H1 (cell line): ENCODE data around the gene NKAIN1. TPM values are rescaled to one million over a fixed set of nuclear protein-coding genes. Genes with fewer than 3 reads are reported as not detected.

Experiments used
- CTCF ChIA-PET: fragments of 300-600 bp; sonication (Branson Sonifier 250); formaldehyde crosslinking; loops from one replicate; lab custom pipeline; 2021; ENCODE audit not compliant: partially characterized antibody; lab: Charles Lee
- POLR2A ChIA-PET: fragments of 300-600 bp; sonication (Branson Sonifier 250); formaldehyde crosslinking; loops from one replicate; lab custom pipeline; 2021; ENCODE audit warnings: inconsistent platforms; ENCODE audit not compliant: partially characterized antibody; lab: Charles Lee
- DNase-seq, 2 experiments: peaks; one replicate each; pipeline versions ENCODE4 v3.0.0 to v3.0.0-alpha.2; 2010 to 2022; ENCODE audit warnings: low spot score in 2 of 2, low read depth in 1 of 2, mixed read lengths in 1 of 2
- FAIRE-seq: peaks from 2 replicates; lab custom pipeline; 2011; peaks lifted over from hg19 to GRCh38; lab: Jason Lieb, UNC
- H2AFZ ChIP-seq: 2 replicates; pipeline ENCODE4 v1.8.1; 2012; ENCODE audit warnings: low read length, inconsistent platforms
- H2AK5ac ChIP-seq: 2 replicates; pipeline ENCODE4 v1.6.1; 2013; ENCODE audit warnings: low read depth, low read length
- H2BK120ac ChIP-seq: replicated peaks from 2 replicates; pipeline ENCODE3; 2013; ENCODE audit warnings: low read depth, low read length, inconsistent platforms
- H2BK12ac ChIP-seq: 2 replicates; pipeline ENCODE4 v1.6.1; 2013; ENCODE audit warnings: low read depth, low read length
- H2BK15ac ChIP-seq: 2 replicates; pipeline ENCODE4 v1.6.1; 2013; ENCODE audit warnings: low read length
- H2BK20ac ChIP-seq: 2 replicates; pipeline ENCODE4 v1.6.1; 2013; ENCODE audit warnings: low read length
- H2BK5ac ChIP-seq: 2 replicates; pipeline ENCODE4 v1.6.1; 2013; ENCODE audit warnings: low read depth, low read length
- H3K14ac ChIP-seq: 2 replicates; pipeline ENCODE4 v1.6.1; 2013; ENCODE audit warnings: inconsistent platforms; ENCODE audit not compliant: insufficient read length
- H3K18ac ChIP-seq: 2 replicates; pipeline ENCODE4 v1.6.1; 2013; ENCODE audit warnings: low read length; ENCODE audit errors: extremely low read depth
- H3K23ac ChIP-seq: 2 replicates; pipeline ENCODE4 v1.6.1; 2013; ENCODE audit warnings: inconsistent platforms; ENCODE audit not compliant: insufficient read length
- H3K23me2 ChIP-seq: 2 replicates; pipeline ENCODE4 v1.6.1; 2013; ENCODE audit warnings: low read depth, low read length
- H3K27ac ChIP-seq: 2 replicates; pipeline ENCODE4 v1.6.1; 2011; ENCODE audit warnings: low read depth, low read length, inconsistent platforms
- H3K27me3 ChIP-seq, 4 experiments: replicated peaks in 1 of 4; 1 replicate in 1 of 4; 2 replicates in 3 of 4; pipeline versions ENCODE4 v1.6.1 to v1.8.1; 2011 to 2013; ENCODE audit warnings: low read length in 3 of 4, mild to moderate bottlenecking in 3 of 4, inconsistent platforms in 2 of 4, mixed read lengths in 2 of 4, moderate library complexity in 1 of 4; ENCODE audit not compliant: control insufficient read depth in 3 of 4, insufficient read depth in 3 of 4; ENCODE audit errors: extremely low read depth in 1 of 4
- H3K36me3 ChIP-seq, 4 experiments: 2 replicates each; pipeline versions ENCODE4 v1.6.1 to v1.8.1; 2011 to 2013; ENCODE audit warnings: mild to moderate bottlenecking in 4 of 4, low read length in 3 of 4, moderate library complexity in 2 of 4, control low read depth in 1 of 4, inconsistent platforms in 1 of 4; ENCODE audit not compliant: insufficient read depth in 4 of 4, control insufficient read depth in 2 of 4
- H3K4ac ChIP-seq: replicated peaks from 2 replicates; pipeline ENCODE3; 2013; ENCODE audit warnings: low read length, low read depth, mixed read lengths, inconsistent platforms; ENCODE audit not compliant: insufficient read length
- H3K4me1 ChIP-seq, 4 experiments: replicated peaks in 1 of 4; 1 replicate in 1 of 4; 2 replicates in 3 of 4; pipeline versions ENCODE4 v1.6.1 to v1.8.1; 2011 to 2013; ENCODE audit warnings: low read length in 3 of 4, inconsistent platforms in 2 of 4, mixed read lengths in 1 of 4; ENCODE audit not compliant: insufficient read depth in 4 of 4, control insufficient read depth in 3 of 4
- H3K4me2 ChIP-seq, 2 experiments: 2 replicates each; pipeline versions ENCODE4 v1.6.1 to v1.8.1; 2011 to 2013; ENCODE audit warnings: low read depth in 2 of 2, low read length in 2 of 2, control low read depth in 1 of 2, inconsistent platforms in 1 of 2, mild to moderate bottlenecking in 1 of 2; ENCODE audit not compliant: insufficient read depth in 1 of 2
- H3K4me3 ChIP-seq, 4 experiments: fragments of 200-600, 300-600 bp in 1 of 4; sonication (generic), shearing (Covaris generic), sonication (Bioruptor Twin) in 1 of 4; 2 replicates each; pipeline versions ENCODE4 v1.5.1 to v1.8.1; 2011 to 2016; ENCODE audit warnings: low read length in 4 of 4, low read depth in 3 of 4, control low read depth in 2 of 4, inconsistent platforms in 2 of 4, mild to moderate bottlenecking in 2 of 4, mixed read lengths in 1 of 4, moderate library complexity in 1 of 4; ENCODE audit not compliant: insufficient read depth in 2 of 4; ENCODE audit errors: extremely low read depth in 1 of 4
- H3K56ac ChIP-seq: replicated peaks from 2 replicates; pipeline ENCODE3; 2013; ENCODE audit warnings: low read depth, mild to moderate bottlenecking, mixed read lengths, low read length, inconsistent platforms; ENCODE audit not compliant: insufficient read length
- H3K79me1 ChIP-seq: 2 replicates; pipeline ENCODE4 v1.6.1; 2013; ENCODE audit warnings: low read depth, low read length, control low read depth
- H3K79me2 ChIP-seq, 2 experiments: 2 replicates each; pipeline versions ENCODE4 v1.6.1 to v1.8.1; 2012 to 2013; ENCODE audit warnings: low read length in 2 of 2, mild to moderate bottlenecking in 2 of 2, inconsistent platforms in 1 of 2; ENCODE audit not compliant: insufficient read depth in 2 of 2, control insufficient read depth in 1 of 2
- H3K9ac ChIP-seq, 4 experiments: replicated peaks in 1 of 4; 1 replicate in 1 of 4; 2 replicates in 3 of 4; pipeline versions ENCODE4 v1.6.1 to v1.8.1; 2011 to 2013; ENCODE audit warnings: low read depth in 3 of 4, low read length in 3 of 4, control low read depth in 2 of 4, mild to moderate bottlenecking in 2 of 4, moderate library complexity in 2 of 4, inconsistent platforms in 1 of 4; ENCODE audit errors: extremely low read depth in 1 of 4
- H3K9me3 ChIP-seq, 2 experiments: 2 replicates each; pipeline versions ENCODE4 v1.6.1 to v1.8.1; 2012 to 2013; ENCODE audit warnings: mild to moderate bottlenecking in 2 of 2, moderate library complexity in 2 of 2, control low read depth in 1 of 2, inconsistent platforms in 1 of 2, low read depth in 1 of 2, low read length in 1 of 2, mixed read lengths in 1 of 2; ENCODE audit not compliant: insufficient read depth in 2 of 2
- H4K20me1 ChIP-seq, 2 experiments: replicated peaks in 1 of 2; 2 replicates each; pipeline versions ENCODE3 to v1.8.1; 2011 to 2013; ENCODE audit warnings: inconsistent platforms in 2 of 2, low read length in 2 of 2, mild to moderate bottlenecking in 1 of 2; ENCODE audit not compliant: insufficient read depth in 2 of 2, control insufficient read depth in 1 of 2
- H4K5ac ChIP-seq: 2 replicates; pipeline ENCODE4 v1.6.1; 2013; ENCODE audit warnings: low read length, low read depth, mixed read lengths, inconsistent platforms; ENCODE audit not compliant: insufficient read length
- H4K8ac ChIP-seq: 2 replicates; pipeline ENCODE4 v1.8.0; 2013; ENCODE audit warnings: mild to moderate bottlenecking, moderate library complexity, low read length, inconsistent platforms; ENCODE audit not compliant: insufficient read depth; ENCODE audit errors: extremely low read depth
- H4K91ac ChIP-seq: replicated peaks from 2 replicates; pipeline ENCODE3; 2013; ENCODE audit warnings: low read length, mixed read lengths, inconsistent platforms; ENCODE audit not compliant: insufficient read length
- CBX5 ChIP-seq: fragments of 300-800, 300-1000 bp; sonication (generic); IDR thresholded peaks from 2 replicates; pipeline ENCODE4 v1.7.1; 2016; ENCODE audit warnings: antibody characterized with exemption, low read length, low read depth
- CBX8 ChIP-seq: fragments of 300-800, 300-1000 bp; sonication (generic); IDR thresholded peaks from 2 replicates; pipeline ENCODE4 v1.7.1; 2016; ENCODE audit warnings: low read depth, low read length, borderline replicate concordance
- CHD2 ChIP-seq: IDR thresholded peaks from 2 replicates; pipeline ENCODE4 v1.6.1; 2012; ENCODE audit warnings: low read length, improper control_type of control experiment
- HDAC6 ChIP-seq: IDR thresholded peaks from one replicate; pipeline ENCODE4 v1.7.1; 2012; ENCODE audit warnings: low read depth, mild to moderate bottlenecking, inconsistent platforms, low read length, moderate library complexity
- MAFK ChIP-seq: IDR thresholded peaks from 2 replicates; pipeline ENCODE4 v1.6.1; 2012; ENCODE audit warnings: low read depth, mild to moderate bottlenecking, improper control_type of control experiment, low read length
- NANOG ChIP-seq: IDR thresholded peaks from 2 replicates; pipeline ENCODE4 v1.6.1; 2011; ENCODE audit warnings: low read length, low read depth, mild to moderate bottlenecking, inconsistent platforms; ENCODE audit not compliant: insufficient read depth, poor library complexity, severe bottlenecking
- NRF1 ChIP-seq: IDR thresholded peaks from 2 replicates; pipeline ENCODE4 v1.6.1; 2011; ENCODE audit warnings: mild to moderate bottlenecking, low read depth, low read length, improper control_type of control experiment
- RAD21 ChIP-seq, 2 experiments: IDR thresholded peaks in 1 of 2; conservative IDR thresholded peaks in 1 of 2; 2 replicates each; pipeline ENCODE4 v1.6.1; 2011; ENCODE audit warnings: low read depth in 2 of 2, low read length in 2 of 2, improper control_type of control experiment in 1 of 2, inconsistent platforms in 1 of 2, mild to moderate bottlenecking in 1 of 2, moderate library complexity in 1 of 2
- SUZ12 ChIP-seq: fragments of 200-600 bp; sonication (generic); IDR thresholded peaks from 2 replicates; pipeline ENCODE4 v1.6.1; 2012; ENCODE audit warnings: mild to moderate bottlenecking, inconsistent platforms, low read length, moderate library complexity, mixed read lengths
- TAF1 ChIP-seq: IDR thresholded peaks from 2 replicates; pipeline ENCODE4 v1.6.1; 2011; ENCODE audit warnings: mild to moderate bottlenecking, low read depth, low read length
- TEAD4 ChIP-seq: IDR thresholded peaks from 2 replicates; pipeline ENCODE4 v1.6.1; 2012; ENCODE audit warnings: low read depth, low read length, inconsistent platforms, mixed read lengths
- ZNF274 ChIP-seq: IDR thresholded peaks from 2 replicates; pipeline ENCODE4 v1.7.0; 2012; ENCODE audit warnings: low read length, borderline replicate concordance; ENCODE audit errors: extremely low read depth
- WGBS, 2 experiments: shearing (Covaris generic) in 1 of 2; methylation state at CpG; one replicate each; pipeline versions ENCODE4 v1.1.6 to v1.1.7; 2013 to 2015; ENCODE audit warnings: low lambda C conversion rate in 2 of 2, mixed read lengths in 2 of 2, inconsistent platforms in 1 of 2, low coverage in 1 of 2, missing lambda C conversion rate in 1 of 2; ENCODE audit not compliant: insufficient replicate concordance in 2 of 2, insufficient coverage in 1 of 2, insufficient read length in 1 of 2; ENCODE audit errors: extremely low coverage in 1 of 2, missing lambda C conversion rate in 1 of 2; 5-methylcytosine and 5-hydroxymethylcytosine counted together
- polyA plus RNA-seq, 7 experiments: library from polyadenylated mRNA; depleted of rRNA in 3 of 7; stranded (reverse) in 5 of 7; unstranded in 2 of 7; fragments of >200 nt in 5 of 7; fragments of 200-250 nt in 2 of 7; gene quantifications; 1 replicate in 5 of 7; 2 replicates in 1 of 7; 4 replicates in 1 of 7; pipeline versions ENCODE4 v1.2.1 to v1.2.3, GENCODE V29; 2011 to 2013; ENCODE audit warnings: missing spikeins in 2 of 7, mixed read lengths in 2 of 7
- total RNA-seq: library from RNA; stranded (reverse); fragmentation: NEBNext Ultra II Directional; extraction: Animal tissue kit (Norgen Biotek cat#: 25700); gene quantifications from 2 replicates; pipeline ENCODE4 v1.2.1, GENCODE V29; 2021
- TF ChIP-seq, protein P1 (sequence below): IDR thresholded peaks from 2 replicates; pipeline ENCODE4 v1.6.1; 2011; ENCODE audit warnings: low read depth, mild to moderate bottlenecking, low read length; ENCODE audit not compliant: insufficient read depth

Gene NKAIN1
- total and polyA plus RNA-seq, 2 of the 8 experiments (the other 6 are each of a cell fraction or from before 2014, with no cell fraction given) = 59.3 to 66.9 TPM

DNA sequence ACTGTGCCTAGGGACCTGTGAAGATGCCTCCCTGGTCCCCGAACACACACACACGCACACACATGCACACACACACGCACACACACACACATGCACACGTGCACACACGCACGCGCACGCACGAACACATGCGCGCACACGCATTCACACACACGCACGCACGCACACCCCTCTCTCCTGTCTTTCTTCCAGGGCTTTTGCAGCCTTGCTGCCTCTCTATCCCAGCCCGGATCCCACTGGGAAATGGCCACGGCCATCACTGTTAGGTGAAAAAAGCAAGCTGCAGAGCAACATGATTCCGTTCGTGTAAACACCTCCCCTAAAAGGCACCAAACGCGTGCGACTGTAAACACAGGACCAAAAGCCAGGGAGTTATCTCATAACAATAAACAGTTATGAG, 39.7 kb downstream of the NKAIN1 start:
- DNase-seq (no peak), FAIRE-seq (no peak)
- Histone ChIP-seq H2BK120ac (no peak overlapping the region), H2AK5ac (no peak overlapping the region), H3K9me3 (no peaks in the 10 kb centered on the region), H3K56ac (no peak overlapping the region), H2BK15ac (no peak overlapping the region), H3K23ac (no peak overlapping the region), H4K91ac (peak overlapping the region; percentile 81), H3K79me2 (no peaks in the 10 kb centered on the region), H3K9ac (no peak overlapping the region; a peak in 1 of 7 replicates), H2AFZ (no peak overlapping the region), H2BK20ac (no peak overlapping the region), H3K36me3 (no peaks in the 10 kb centered on the region), H3K4me3 (no peak overlapping the region), H3K14ac (no peak overlapping the region), H3K4me1 (peaks cover 0 to 7% (median under 1%) of the 10 kb centered on the region in 4 experiments; a peak in 4 of 7 replicates), H3K27me3 (no peaks in the 10 kb centered on the region), H3K18ac (no peak overlapping the region), H4K8ac (no peak overlapping the region), H3K79me1 (peaks cover 2% of the 10 kb centered on the region; the same call in 1 of the 2 replicates), H2BK12ac (no peak overlapping the region; the same call in 1 of the 2 replicates), H3K4ac (no peak overlapping the region), H2BK5ac (0 out of 2 replicates have a peak overlapping the region, but pooled peaks have one; percentile 56), H4K5ac (no peak overlapping the region), H3K4me2 (no peak overlapping the region), H3K27ac (no peak overlapping the region), H4K20me1 (peaks cover 0 to 15% of the 10 kb centered on the region in 2 experiments), H3K23me2 (no peaks in the 10 kb centered on the region)
- ChIA-PET POLR2A (interaction anchor here (2.1 kb wide), 1 partner anchor 9 kb away, joined by 7 read pairs; no protein-coding TSS in a partner anchor), CTCF (interaction anchor here (1.0 to 4.2 kb wide), 4 partner anchors 15 to 223 kb away, joined by 3 to 34 read pairs (median 6); no protein-coding TSS in a partner anchor)
- 79% methylated on average over 22 of the region's 22 CpGs; no CpG with 5 or more reads in 1 of the 2 experiments for WGBS, 2 experiments
- no peak for TF ChIP-seq TAF1
- TF ChIP-seq CBX8 = no peak
- no peak for TF ChIP-seq TEAD4
- TF ChIP-seq SUZ12 = no peak
- TF ChIP-seq HDAC6 = no peak
- TF ChIP-seq, protein P1, sequence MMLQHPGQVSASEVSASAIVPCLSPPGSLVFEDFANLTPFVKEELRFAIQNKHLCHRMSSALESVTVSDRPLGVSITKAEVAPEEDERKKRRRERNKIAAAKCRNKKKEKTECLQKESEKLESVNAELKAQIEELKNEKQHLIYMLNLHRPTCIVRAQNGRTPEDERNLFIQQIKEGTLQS = no peak
- TF ChIP-seq CBX5 = no peak
- no peak for TF ChIP-seq CHD2
- no peak for TF ChIP-seq ZNF274
- no peak for TF ChIP-seq MAFK
- TF ChIP-seq NRF1 = no peak
- TF ChIP-seq RAD21 (IDR thresholded peaks at IDR 0.05 in 1 of 2, conservative IDR thresholded peaks at IDR 0.05 in 1 of 2; ENCODE audit: low read depth in 2 of 2, low read length in 2 of 2) = no peak
- no peak for TF ChIP-seq NANOG
